Esophagus squamous epithelium (tissue), 5 donors: ENCODE data around the gene ERC2. TPM values are rescaled to one million over a fixed set of nuclear protein-coding genes. Genes with fewer than 3 reads are reported as not detected.

Experiments used
- DNase-seq: peaks from one replicate; lab custom pipeline; 2025; lab: John Stamatoyannopoulos, UW
- H3K27ac ChIP-seq, 4 donors: fragments of 200-600 bp; sonication (generic); one replicate each; pipeline ENCODE4 v1.5.1; 2016 to 2019; ENCODE audit warnings: mild to moderate bottlenecking in 1 of 4
- H3K27me3 ChIP-seq, 4 donors: fragments of 200-600 bp; sonication (generic); 1 replicate in 3 of 4; 2 replicates in 1 of 4; pipeline versions ENCODE4 v1.5.1 to v1.6.0; 2017 to 2021; ENCODE audit warnings: antibody characterized with exemption in 1 of 4
- H3K36me3 ChIP-seq, 3 donors: fragments of 200-600 bp; sonication (generic); one replicate each; pipeline ENCODE4 v1.5.1; 2016 to 2019
- H3K4me1 ChIP-seq, 3 donors: fragments of 200-600 bp; sonication (generic); one replicate each; pipeline ENCODE4 v1.5.1; 2017 to 2019
- H3K4me3 ChIP-seq, 4 donors: fragments of 200-600 bp; sonication (generic); 1 replicate in 3 of 4; 2 replicates in 1 of 4; pipeline ENCODE4 v1.5.1; 2016 to 2019; ENCODE audit warnings: mild to moderate bottlenecking in 2 of 4, moderate library complexity in 1 of 4
- H3K9me3 ChIP-seq, 3 donors: fragments of 200-600 bp; sonication (generic); one replicate each; pipeline ENCODE4 v1.5.1; 2016 to 2019
- CTCF ChIP-seq, 6 experiments: fragments of 450-650 bp in 4 of 6; fragments of 200-600 bp in 2 of 6; sonication (generic) in 2 of 6; IDR thresholded peaks; one replicate each; pipeline ENCODE4 v1.5.1; 2016 to 2019; ENCODE audit warnings: antibody characterized with exemption in 6 of 6, mild to moderate bottlenecking in 4 of 6, moderate library complexity in 4 of 6
- POLR2A ChIP-seq, 4 donors: fragments of 450-650 bp; IDR thresholded peaks; one replicate each; pipeline ENCODE4 v1.6.1; 2017; ENCODE audit warnings: antibody characterized with exemption in 4 of 4, mild to moderate bottlenecking in 4 of 4, moderate library complexity in 3 of 4
- WGBS, 2 donors: methylation state at CpG; one replicate each; pipeline ENCODE4 v1.1.5; 2018; 5-methylcytosine and 5-hydroxymethylcytosine counted together
- intact Hi-C: fragments of 100-400 bp; cut with DNase I; formaldehyde crosslinking; loops from one replicate; pipeline ENCODE4 v1.15.0; 2022
- total RNA-seq, 4 donors: library from RNA; depleted of rRNA; stranded (reverse); fragments of >200 nt; gene quantifications; one replicate each; pipeline ENCODE4 v1.1.0, GENCODE V29; 2016
- donor health status: DM: yes; HTN: yes; CAD: no.

ERC2 gene
- total RNA-seq, 4 donors from 2014 or later, result 0.12 to 1.9 (median 0.86) TPM

- TF ChIP-seq CTCF (IDR thresholded peaks at IDR 0.05) (no peak), POLR2A (IDR thresholded peaks at IDR 0.05) (no peak)
- Histone ChIP-seq H3K36me3 (no peaks in the 10 kb centered on the region), H3K9me3 (no peaks in the 10 kb centered on the region), H3K27ac (no peak overlapping the region), H3K27me3 (no peaks in the 10 kb centered on the region), H3K4me3 (no peak overlapping the region), H3K4me1 (no peaks in the 10 kb centered on the region)
- DNase-seq, result no peak
- intact Hi-C loops, result no loop called here
- 88 to 93% methylated on average over 7 of the region's 7 CpGs for WGBS, 2 donors
These were observed 702.2 kb downstream of the ERC2 start for GRCh38 chr3:55765906-55766701.

- no peak overlapping the region for H3K4me3 ChIP-seq
- H3K27ac ChIP-seq, result no peak overlapping the region
- DNase-seq, result no peak
- no peaks in the 10 kb centered on the region for H3K4me1 ChIP-seq
- no peak for TF ChIP-seq CTCF (IDR thresholded peaks at IDR 0.05)
- no peak for TF ChIP-seq POLR2A (IDR thresholded peaks at IDR 0.05)
- H3K36me3 ChIP-seq, result no peaks in the 10 kb centered on the region
- intact Hi-C loops, result no loop called here
- no peaks in the 10 kb centered on the region for H3K9me3 ChIP-seq
- WGBS, 2 donors, result 70 to 77% methylated on average over 7 of the region's 7 CpGs
- no peaks in the 10 kb centered on the region for H3K27me3 ChIP-seq
These were observed 702.9 kb downstream of the ERC2 start for GRCh38 chr3:55765398-55765797.

- no peak for DNase-seq
- H3K4me3 ChIP-seq, result no peak overlapping the region
- H3K4me1 ChIP-seq, result no peaks in the 10 kb centered on the region
- no peak overlapping the region for H3K27ac ChIP-seq
- H3K9me3 ChIP-seq, result no peaks in the 10 kb centered on the region
- H3K27me3 ChIP-seq, result no peaks in the 10 kb centered on the region
- intact Hi-C loops, result no loop called here
- TF ChIP-seq POLR2A (IDR thresholded peaks at IDR 0.05) (no peak), CTCF (IDR thresholded peaks at IDR 0.05) (no peak)
- WGBS, 2 donors, result 69 to 77% methylated on average over 2 of the region's 2 CpGs
- H3K36me3 ChIP-seq, result no peaks in the 10 kb centered on the region
These were observed 711.3 kb downstream of the ERC2 start for GRCh38 chr3:55756976-55757375.

- no peak for DNase-seq
- intact Hi-C loops, result no loop called here
These were observed 712.6 kb downstream of the ERC2 start for GRCh38 chr3:55755516-55756205.

More at GRCh38 chr3:55755516-55756205, 712.6 kb downstream of the ERC2 start:
- H3K4me1 ChIP-seq, result peaks cover 0 to 3% (median 0%) of the 10 kb centered on the region in 3 donors
- H3K36me3 ChIP-seq, result no peaks in the 10 kb centered on the region
- 69 to 74% methylated on average over 9 of the region's 9 CpGs for WGBS, 2 donors
- no peak overlapping the region for H3K27ac ChIP-seq
- no peaks in the 10 kb centered on the region for H3K9me3 ChIP-seq
- no peak overlapping the region for H3K4me3 ChIP-seq
- no peaks in the 10 kb centered on the region for H3K27me3 ChIP-seq
- TF ChIP-seq CTCF (IDR thresholded peaks at IDR 0.05) (no peak), POLR2A (IDR thresholded peaks at IDR 0.05) (no peak)
